GM12873 (cell line): Measurements from ENCODE around the gene PPP1R9B.

Experiments used
- CTCF ChIP-seq: IDR thresholded peaks from 2 replicates; pipeline ENCODE4 v1.5.1; 2012; ENCODE audit warnings: low read depth, mild to moderate bottlenecking, moderate library complexity, low read length, control low read depth; ENCODE audit not compliant: insufficient read depth; ENCODE audit errors: missing control alignments

Gene PPP1R9B

DNA sequence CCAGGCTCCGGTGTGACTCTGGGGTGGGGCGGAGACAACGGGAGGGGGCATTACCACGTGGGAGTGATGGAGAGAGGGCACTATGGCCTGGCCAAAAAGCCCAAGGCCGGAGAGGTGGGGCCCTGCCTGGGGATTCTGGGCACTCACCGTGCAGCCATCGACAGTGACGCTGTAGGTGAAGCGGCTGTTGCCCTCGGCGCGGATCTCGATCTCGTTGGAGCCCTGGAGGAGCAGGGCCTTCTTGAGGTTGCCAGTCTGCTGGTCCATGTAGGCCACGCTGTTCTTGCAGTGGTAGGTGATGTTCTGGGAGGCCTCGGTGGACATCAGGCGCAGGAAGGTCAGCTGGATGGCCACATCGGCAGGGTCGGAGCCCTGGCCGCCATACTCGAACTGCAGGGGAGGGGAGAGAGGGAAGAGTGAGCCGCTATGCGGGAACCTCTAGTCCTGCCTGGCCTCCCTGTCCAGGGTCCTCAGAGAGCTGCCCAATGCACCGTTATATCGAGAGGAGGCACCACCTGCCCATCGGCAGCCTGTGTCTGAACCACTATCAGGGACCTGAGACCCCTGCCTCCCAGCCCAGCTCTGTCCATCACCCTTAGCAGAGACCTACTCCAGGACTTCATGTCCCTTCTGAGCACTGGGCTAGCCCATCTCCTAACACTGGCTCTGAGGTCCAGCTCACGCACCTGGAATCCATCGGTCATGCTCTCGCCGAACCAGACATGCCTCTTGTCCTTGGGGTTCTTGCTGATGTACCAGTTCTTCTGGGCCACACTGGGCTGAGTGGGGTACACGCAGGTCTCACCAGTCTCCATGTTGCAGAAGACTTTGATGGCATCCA lies 35.4 kb upstream of the PPP1R9B start:
- no peak for TF ChIP-seq CTCF

DNA sequence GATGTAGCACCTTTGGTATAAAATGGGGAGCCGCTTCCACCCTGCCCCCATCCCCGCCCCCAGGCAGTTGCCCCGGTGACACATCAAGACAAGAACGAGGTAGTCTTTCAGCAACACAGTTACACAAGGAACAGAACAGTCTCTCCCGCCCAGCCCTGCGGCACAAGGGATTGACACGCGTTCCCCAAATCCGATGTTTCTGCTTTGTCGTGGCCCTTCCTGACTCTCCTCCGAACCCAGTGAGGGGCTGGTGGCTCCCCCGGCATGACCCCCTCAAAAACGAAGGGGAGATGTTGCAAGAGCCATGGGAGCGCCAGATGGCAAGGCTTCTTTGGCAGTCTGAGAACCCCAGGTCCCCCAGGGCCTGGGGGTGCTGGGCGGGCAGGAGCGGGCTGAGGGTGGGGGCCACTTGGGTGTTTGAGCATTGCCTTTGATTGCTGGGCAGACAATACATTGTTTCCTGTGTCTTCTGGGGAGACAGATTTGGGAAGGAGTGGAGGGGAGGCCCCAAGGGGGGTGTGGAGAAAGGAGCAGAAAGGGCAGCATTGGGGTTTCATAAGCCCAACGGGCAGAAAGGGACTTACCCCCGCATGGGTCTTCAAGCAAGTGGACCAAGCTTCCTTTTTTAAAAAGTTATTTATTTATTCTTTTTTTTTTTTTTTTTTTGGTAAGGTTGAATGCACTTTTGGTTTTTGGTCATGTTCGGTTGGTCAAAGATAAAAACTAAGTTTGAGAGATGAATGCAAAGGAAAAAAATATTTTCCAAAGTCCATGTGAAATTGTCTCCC lies 34.3 kb upstream of the PPP1R9B start:
- no peak for TF ChIP-seq CTCF

DNA sequence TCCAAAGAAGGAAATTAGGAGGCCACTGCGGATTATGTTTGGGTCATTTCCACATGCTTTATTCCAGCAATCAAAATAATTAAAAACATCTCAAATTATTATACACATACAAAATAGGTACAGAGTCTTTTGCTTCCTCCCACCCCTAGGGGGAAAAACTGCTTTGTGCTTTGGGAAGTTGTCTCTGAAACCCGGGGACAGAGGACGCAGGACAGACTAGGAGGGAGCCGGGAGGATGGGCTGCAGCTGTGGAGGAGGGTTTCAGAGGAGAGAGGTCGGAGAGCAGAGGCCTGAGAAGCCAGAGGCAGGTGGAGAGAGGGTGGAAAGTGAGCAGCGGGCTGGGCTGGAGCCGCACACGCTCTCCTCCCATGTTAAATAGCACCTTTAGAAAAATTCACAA lies 33.6 kb upstream of the PPP1R9B start:
- no peak for TF ChIP-seq CTCF

DNA sequence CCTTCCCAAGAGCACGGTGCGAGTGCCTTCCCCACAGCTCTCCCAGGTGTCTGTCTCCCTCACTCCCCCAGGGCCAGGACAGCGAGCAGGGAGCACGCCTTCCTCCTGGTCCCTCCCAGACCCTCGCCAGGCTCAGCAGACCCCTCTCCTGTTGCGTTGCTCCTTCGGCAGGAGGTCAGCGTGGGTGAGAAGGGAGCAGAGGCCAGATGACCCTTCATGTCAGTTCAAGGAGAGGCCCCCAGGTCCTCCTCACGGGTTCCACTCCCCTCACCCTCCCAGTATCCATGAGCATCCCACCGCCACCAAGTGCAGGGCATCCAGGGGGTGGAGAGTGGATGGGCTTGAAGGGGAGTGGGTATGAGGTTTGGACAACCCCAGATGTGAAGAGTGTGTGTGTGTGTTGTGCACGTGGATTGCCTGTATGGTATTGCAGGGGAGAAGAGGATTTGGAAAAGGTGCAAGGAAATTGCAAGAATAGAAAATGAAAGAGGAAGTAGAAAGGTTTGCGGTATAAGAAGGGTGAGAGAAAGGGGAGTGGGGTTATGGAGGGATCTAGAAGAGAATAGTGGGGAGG lies 33.0 kb upstream of the PPP1R9B start:
- TF ChIP-seq CTCF: no peak

- no peak for TF ChIP-seq CTCF
Measured at GRCh38 chr17:50182783-50183420, 32.4 kb upstream of the PPP1R9B start.

DNA sequence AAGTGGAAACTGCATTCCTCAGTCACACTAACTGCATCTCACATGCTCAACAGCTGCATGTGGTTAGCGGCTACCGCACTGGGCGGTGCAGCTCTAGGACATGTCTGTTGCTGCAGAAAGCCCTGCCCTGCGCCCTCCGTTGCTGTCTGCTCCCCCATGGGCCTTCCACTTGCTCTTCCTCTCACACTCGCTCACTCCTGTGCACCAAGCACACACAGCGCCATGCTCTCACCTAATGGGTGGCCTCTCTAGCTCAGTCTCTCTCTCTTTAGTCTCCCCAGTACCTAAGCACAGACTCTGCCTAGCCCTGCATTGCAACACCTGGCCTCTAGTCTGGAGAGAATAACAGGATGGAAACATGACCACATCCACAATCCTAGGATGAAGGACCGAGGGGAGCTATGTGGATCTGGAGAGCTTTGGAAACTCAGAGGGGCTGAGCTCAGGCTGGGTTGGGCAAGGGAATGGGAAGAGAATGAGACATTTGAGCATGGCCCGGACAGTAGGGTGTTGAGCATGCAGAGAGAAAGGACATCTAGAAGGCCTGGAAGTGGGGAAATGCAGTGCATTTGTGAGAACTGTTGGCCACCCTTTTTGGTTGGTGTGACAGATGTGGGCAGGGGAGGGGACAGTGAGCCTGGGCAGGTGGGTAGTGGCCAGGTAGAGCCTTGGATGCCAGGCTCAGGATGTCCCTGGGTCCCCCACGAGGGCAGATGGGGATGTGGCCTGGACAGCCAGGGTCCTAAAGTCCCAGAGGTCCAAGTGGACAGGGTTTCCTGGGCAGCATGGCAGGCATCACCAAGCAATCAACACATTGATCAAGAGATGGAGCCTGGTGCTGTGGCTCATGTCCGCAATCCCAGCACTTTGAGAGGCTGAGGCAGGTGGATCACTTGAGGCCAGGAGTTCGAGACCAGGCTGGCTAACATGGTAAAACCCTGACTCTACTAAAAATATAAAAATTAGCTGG lies 31.4 kb upstream of the PPP1R9B start:
- peak; percentile 14 for TF ChIP-seq CTCF
